Right ventricle myocardium inferior (tissue), 1 donor: ENCODE data around the gene OCA2. TPM values are rescaled to one million over a fixed set of nuclear protein-coding genes. Genes with fewer than 3 reads are reported as not detected.

Source experiments
- ATAC-seq: fragments of 200-7000 bp; cut with Tn5 transposase; one replicate; pipeline ENCODE4 v1.9.1; 2020; ENCODE audit warnings: mild to moderate bottlenecking, moderate library complexity
- DNase-seq: peaks from one replicate; pipeline ENCODE4 v3.0.0; 2021; ENCODE audit errors: missing footprints
- intact Hi-C: fragments of 100-400 bp; cut with DNase I; formaldehyde crosslinking; loops from one replicate; pipeline ENCODE4 v1.11.0; 2022
- total RNA-seq: library from RNA; stranded (reverse); fragmentation: NEBNext Ultra II Directional; extraction: Animal tissue kit (Norgen Biotek cat#: 25700); gene quantifications from one replicate; pipeline ENCODE4 v1.2.1, GENCODE V29; 2021
- donor health status: DM: no; HTN: yes; CAD: no; lungs with severe emphysema.

The OCA2 gene
- total RNA-seq, 1 donor from 2014 or later, result not detected

DNA sequence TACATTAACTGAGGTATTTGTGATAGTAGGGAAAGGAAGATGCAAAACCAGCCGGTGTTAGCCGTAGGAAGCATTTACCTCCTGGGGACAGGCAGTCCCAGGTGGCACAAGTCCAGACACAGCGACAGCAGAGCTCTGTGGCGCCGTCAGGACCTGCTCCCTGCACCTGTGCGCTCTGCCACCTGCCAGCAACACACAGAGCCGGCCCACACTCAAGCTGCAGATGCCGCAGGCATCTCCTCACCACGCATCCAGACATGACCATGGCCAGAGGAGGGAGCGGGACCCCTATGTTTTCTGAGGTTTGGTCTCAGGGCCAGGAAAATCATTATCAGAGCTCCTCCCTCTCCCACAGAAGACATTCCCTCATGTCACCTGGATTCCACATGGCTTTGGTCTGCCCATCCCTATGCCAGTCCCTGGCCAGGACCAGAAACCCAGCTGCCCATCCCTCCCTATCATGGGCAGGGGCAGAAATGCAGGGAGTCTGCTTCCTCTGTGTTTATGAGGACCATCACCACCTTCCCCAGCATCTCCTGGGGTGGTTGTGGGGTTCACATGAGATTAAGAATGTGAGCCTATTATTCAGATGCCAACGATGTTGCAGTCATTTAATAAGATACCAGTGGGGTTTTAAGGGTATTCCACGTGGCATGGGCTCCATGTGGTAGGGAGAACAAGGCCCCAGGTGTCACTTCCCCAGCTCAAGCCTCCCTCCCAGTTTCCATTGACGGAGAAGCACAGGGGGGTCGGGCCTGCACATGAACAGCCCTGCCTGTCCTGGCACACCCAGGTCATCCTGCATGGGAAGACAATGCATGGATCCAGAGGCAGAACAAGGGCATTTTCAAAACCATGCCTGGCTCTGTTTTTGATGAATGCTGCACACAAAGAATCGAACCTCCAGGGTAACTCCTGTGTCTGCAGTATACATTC lies 251.1 kb downstream of the OCA2 start:
- ATAC-seq (no peak), DNase-seq (no peak)
- intact Hi-C loops, result no loop called here

DNA sequence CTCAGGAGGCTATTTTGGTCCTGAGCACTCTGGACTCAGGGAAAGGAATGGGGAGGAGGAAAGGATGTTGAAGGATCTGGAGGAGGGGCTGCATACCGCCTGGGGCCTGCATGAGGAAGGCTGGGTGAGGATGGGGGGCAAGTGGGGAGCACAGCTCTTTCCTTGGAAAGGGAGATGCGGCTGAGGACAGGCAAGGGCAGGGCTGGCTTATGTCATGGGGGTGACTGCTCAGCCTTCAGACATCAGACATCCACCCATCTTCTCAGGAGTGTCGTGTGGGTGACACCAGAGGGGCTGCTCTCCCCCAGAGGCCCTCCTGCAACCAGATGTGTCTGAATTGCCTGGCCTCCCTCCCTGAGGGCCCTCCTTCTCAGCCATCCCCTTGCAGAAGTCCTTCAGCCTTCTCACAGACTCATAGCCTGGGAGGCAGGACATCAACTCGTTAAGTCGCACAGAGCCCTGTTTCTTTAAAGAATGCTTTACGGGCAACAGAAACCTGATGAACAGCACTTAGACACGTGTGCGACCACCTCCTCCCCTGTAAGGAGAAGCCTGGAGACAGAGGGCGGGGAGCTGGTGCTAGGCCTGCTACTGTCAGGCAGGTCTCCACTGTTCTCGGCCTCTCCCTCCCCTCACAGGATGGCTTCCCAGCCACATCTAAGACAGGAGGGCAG lies 252.3 kb downstream of the OCA2 start:
- DNase-seq, result no peak
- intact Hi-C loops, result no loop called here
- no peak for ATAC-seq

DNA sequence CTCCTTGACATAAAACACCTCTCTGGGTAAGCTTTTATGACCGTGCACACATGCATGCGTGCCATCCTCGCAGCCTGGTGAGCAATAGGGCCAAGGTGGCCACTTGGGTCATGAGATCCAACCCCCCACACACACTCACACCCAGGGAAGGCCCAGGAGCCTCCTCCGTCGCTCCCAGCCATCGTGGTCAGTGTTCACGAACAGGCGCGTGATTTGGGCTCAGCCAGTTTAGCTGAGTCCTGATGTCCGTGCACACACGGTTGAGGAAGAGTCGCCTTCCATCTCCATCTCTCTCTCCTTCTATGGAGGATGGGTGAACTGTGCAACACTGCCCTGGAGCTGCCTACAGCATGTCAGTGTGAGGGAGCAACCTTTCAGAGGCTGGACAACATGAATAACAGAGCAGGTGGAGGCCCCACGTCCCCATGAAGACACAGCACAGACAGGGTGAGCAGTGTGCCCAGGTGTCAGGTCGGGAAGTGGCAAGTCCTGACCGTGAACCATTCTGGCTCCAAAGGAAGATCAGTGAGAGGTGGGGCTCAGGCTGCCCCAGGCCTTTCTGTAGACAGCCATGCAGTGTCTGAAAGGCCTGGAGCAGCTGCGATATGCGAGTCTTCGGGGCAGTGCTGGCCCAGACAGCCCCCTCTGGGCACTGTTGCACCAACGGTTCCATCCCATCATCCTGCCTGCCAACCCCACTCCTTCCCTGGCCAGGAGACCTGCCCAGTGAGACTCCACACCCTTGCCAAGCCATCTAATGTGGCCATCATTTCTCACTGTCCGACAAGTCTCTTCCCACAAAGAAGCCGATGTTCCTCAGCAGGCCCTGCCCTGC lies 253.4 kb downstream of the OCA2 start:
- no peak for ATAC-seq
- DNase-seq, result no peak
- intact Hi-C loops, result no loop called here

DNA sequence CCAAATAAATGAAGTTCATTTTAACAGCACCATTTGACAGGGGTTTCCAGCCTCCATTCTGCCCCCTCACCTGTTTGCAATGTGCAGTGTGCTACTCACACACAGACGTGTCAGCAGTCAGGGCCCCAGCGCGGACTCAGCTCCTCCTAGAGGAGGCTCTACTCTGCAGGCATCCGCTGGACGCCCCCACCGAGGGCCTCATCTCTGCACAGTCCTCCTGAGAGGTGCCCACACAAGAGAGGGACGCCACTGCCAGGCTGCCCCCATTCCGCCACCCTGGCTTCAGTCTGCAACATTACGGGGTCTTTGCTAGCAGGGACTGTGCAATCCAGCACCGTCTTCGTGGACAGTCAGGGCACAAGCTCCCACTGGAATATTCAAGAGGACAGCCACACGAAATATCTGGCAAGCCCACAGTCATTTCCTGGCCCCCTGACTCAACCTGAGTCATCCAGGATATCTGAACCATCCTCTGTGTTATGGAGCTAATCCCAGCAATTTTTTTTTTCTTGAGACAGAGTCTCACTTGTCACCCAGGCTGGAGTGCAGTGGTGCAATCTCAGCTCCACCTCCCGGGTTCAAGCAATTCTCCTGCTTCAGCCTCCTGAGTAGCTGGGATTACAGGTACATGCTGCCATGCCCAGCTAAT lies 255.0 kb downstream of the OCA2 start:
- ATAC-seq (no peak), DNase-seq (no peak)
- intact Hi-C loops, result no loop called here

DNA sequence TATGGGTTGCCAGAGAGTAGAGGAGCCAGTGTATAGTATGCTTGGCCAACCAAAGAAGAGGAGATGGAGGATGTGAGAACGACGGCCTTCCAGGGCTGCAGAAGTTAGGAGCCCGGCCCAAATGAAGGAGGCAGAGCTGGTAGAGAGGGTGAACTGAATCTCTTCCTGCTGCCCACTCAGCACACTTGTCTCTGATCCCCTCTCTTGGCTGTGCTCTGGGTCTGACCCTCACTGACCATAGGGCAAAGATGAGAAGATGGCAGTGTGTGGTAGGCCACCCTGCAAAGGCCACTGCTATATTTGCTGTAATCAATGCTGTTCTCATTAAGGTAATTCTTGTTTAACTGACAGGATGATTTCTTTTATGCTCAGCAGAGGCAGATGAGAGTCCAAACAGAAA lies 256.0 kb downstream of the OCA2 start:
- intact Hi-C loops, result no loop called here

DNA sequence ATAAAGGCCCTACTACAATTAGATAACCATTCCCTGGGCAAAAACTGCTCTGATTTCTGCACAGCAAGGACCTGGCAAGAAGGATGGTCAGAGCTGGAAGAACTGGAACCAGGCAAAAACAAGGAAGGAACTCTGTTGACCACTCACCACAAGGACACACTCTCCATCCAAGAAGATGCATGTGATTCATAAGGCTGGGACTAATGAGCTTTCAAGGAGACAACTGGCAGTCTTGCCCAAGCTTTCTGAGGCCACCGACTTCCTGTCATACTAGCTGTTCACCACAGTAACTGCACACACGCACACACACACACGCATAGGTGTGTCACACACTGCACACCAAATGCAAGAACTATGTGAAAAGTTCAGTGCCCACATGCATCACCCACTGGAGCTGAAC lies 256.6 kb downstream of the OCA2 start:
- DNase-seq (no peak), ATAC-seq (no peak)
- intact Hi-C loops, result no loop called here

More for the DNA sequence above, 256.0 kb downstream of the OCA2 start:
- no peak for DNase-seq
- no peak for ATAC-seq

DNA sequence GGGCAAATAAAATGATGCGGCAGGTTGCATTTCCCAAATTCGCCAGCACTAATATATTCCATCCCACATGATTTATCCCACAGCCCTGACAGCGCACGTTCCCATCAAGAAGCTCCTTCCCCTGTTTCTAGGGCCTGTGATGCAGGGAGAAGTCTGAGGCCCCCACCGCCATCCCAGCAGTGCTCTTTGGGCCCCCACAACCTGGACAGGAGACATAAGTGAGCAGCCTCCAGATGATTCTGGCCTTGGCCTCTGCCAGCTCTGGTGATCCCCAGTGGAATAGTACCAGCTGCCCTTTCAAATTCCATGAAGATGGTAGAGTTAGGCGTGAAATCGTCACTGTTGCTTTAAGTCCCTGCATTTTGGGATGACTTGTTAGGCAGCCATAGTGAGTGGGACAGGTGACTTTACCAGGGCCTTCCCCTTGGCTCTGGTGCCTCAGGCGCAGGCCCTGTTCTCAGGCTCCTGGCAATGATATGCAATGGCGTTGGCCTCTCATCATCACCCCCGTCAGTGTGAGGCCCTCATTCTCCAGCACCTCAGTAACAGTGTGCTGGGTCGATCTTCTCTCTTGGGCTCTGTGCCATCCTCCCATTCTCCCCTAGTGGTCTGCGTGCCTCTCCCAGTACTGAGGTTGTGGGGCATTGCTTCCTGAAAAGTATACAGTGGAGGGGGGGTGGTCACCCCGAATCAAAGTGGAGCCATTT lies 263.7 kb downstream of the OCA2 start:
- intact Hi-C loops, result no loop called here
- ATAC-seq (no peak), DNase-seq (no peak)

DNA sequence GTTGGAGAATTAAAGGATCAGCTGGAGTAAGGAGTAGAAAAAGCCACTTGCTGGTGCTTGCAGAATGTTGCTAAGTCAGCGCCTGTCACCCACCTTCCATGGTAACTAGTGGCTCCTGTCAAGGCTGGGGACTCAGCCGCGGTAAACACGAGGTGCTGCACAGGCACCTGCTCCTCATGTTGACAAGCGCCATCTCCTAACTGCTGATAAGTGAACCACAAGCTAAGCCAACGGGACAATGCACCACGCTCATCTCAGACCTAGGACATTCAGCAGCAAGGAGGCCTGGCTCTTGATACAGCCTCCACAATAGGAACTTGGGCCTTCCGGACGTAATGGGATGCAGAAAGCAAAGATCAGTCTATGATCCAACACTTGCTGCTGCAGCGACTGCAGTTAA lies 264.4 kb downstream of the OCA2 start:
- no peak for DNase-seq
- no peak for ATAC-seq
- intact Hi-C loops, result no loop called here

DNA sequence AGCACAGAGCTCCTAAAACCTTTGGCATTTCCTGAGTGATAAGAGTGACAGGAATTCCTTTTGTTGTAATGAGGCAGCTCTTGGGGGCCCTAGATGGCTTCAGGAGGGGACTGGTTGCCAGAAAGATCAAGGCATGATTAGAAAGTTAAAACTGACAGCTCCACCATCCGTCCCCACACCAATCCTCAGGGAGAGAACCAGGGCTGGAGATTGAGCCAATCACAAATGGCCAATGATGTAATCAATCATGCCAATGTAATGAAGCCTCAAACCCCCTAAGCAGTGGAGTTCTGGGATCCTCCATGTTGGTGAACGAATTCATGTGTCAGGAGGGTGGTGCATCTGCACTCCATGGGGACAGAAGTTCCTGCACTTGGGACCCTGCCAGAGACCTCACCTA lies 265.1 kb downstream of the OCA2 start:
- DNase-seq, result no peak
- ATAC-seq, result no peak
- intact Hi-C loops, result no loop called here

DNA sequence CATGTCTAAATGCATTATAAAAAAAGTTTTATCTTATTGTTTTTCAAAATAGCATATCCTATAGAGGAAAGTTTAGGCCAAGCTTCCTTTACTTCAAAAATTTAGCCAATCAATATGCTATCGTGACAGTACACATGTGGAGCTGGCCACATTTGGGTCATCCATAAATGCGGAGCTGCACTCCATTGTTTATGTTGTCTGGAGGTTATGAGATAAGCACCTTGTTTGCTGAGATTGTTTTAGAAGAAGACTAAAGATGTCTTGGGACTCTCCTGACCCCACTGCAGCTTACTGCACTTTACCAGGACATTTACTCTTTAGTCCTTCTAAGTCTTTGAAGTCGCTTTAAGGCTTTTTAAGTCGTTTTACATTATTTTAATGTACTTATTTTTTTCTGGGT lies 265.9 kb downstream of the OCA2 start:
- intact Hi-C loops, result no loop called here
- no peak for DNase-seq
- ATAC-seq, result no peak

DNA sequence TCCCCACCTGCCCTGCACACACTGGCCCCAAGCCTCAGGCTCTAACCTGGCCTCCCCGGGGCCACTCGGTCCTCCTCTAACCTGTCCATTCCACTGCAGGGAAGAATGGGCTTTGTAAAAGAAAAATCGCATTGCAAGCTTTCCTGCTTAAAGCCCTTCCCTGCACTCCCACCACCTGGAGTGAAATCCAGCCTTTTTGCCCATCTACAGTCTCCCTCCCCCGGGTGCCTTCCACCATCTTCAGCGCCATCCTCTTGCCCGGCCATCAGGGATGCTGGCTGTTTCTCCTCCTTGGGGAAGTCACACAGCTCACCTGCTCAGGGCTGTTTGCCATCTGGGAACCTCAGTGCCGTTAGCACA lies 266.9 kb downstream of the OCA2 start:
- ATAC-seq, result no peak
- intact Hi-C loops, result no loop called here
- DNase-seq, result no peak

DNA sequence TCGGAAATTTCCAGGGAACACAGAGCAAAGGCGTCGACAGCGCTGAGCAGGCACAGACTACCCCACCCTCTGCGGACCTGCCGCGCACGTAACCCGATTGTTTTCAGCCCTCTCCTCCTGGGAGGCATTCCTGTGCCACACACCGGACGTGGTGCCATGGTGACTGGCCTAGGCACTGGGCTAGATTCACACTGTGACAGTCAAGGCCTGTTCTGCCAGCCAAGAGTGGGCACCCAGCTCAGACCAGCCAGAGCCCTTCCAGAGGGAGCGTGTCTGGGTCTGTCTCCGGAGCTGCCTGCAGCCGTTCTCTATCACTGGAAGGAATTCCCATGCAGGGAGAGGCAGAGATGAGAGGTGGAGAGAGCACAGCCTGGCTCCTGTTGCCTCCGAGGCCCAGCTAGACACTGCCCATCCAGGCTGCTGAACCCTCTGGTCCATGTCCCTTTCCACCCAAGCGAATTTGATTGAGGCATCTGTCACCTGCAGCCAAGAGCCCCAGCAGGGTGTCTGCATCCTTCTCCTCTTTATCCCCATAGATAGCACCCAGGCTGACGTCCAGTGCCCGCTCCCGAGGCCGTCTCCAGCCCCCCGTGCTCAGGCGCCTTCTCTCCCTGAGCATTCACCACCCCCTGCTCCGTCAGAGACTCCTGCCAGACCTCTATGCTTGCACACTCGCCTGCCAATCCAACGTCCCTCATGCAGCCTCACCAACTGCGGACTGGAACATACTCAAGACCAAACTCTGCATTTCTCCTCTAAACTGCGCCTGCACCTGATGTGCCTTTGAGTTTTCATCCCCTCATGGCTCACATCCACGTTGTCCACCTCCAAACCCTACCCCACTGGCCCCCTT lies 267.5 kb downstream of the OCA2 start:
- ATAC-seq, result no peak
- intact Hi-C loops, result no loop called here
- no peak for DNase-seq

DNA sequence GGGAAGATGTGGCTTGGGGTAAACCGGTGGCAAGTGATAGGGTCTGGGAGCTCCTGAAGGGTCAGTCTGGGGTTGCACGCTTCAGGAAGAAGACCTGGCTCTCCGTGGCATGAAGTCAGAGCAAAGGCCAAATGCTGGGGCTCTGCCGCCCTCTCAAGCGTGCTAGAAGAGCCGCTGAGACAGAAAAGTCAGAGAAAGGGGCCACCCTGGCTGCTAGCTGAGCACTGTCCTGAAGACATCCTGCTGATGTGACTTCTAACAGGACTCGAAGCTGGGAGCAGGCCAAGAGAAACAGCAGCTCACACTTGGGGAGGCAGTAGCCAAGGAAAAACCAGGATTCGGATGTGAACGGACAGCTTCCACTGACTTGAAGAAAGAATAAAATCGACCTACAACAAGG lies 270.4 kb downstream of the OCA2 start:
- no peak for ATAC-seq
- intact Hi-C loops, result no loop called here
- DNase-seq, result no peak

DNA sequence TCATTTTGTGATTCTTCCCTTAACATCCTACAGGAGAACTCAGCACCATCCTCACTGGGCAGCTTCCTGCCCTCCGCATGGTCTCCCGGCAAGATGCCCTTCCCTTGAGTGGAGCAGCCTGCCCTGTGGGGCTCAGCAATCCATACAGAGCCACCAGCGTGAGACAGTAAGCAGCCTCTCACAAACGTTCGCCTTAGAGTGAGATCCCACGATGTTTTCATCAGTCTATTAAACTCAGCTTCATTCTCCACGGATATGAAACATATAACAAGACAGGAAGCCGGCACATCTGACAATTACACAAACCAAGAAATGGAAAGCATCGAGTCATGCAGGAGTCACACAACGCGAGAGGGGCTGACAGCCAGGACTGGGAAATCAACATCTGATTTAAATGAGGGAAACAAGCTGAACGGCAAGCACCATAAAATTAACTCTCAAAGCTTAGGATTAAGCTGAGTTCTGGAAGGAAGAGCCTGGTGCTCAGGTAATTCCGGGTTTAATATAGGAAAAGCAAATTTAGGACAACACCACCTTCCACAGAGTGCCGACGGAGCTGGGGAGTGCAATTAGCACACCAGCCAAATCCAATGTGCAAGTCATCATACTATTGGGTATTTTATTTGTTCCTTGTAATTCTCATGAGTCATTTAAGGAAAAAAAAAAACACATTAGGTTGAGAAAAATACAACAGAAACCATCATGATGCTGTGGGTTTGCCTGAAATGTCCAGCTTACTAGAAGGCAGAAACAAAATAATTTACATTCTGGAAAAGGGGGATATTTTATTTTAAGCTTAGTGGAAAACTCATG lies 272.0 kb downstream of the OCA2 start:
- no peak for ATAC-seq
- no peak for DNase-seq
- intact Hi-C loops, result no loop called here

DNA sequence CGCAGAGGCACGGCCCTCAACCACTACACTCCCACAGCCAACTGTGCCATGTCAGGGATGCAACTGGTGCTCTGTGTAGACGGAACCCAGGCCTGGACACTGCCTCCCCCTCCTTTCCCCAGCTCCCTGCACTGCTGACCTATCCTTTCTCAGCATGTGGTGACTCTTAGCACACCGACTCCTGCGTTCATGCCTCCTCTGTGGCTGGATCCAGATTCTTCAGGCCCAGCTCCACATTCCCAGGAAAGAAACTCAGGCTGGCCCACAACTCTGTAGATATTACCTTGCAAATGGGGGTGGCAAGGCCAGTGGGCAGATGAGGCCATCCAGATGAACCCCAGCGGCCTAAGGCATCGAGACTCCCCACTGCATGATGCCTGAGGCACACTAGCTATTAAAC lies 272.7 kb downstream of the OCA2 start:
- intact Hi-C loops, result no loop called here
- no peak for DNase-seq
- ATAC-seq, result no peak

DNA sequence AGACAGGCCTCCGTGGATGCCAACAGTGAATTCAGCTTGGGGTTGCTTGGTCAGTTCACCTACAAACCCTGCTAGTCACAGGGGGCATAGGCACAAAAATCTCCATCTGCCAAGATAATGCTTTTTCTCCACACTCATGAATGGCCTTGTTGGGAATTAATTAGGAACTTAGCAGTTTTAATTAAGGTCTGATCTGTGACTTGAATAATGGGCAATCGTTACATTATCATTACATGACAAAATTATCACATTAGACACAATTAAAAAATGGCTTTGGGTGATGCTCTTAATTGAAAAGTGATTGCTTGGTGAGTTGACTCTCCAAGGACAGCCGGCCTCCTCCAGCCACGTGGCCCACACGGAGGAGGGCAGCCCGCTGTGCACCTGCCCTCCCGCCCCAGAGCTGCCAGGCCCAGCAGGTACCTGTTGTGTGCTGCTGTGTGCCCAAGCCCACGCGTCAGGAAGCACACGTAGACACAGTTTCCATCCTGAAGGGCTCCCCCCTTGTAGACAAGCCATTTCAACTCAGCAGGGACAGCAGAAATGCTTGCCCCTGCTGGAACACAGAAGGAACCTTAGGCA lies 274.2 kb downstream of the OCA2 start:
- intact Hi-C loops, result no loop called here
- ATAC-seq, result no peak
- no peak for DNase-seq

DNA sequence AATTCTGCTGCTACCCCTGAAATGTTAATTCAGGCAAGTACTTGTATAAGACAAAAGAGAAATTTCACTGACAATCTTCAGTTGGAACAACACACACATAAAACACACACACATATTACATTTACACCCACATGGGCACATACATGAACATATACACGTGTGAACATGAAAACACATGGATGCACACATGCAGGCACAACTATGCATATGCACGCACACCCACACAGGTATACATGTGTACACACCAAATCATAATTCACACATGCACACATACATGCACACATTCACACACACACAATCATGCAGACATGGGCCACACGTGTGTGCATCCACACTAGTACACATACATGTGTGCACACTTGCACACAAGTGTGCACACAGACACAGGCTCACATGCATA lies 277.8 kb downstream of the OCA2 start:
- ATAC-seq, result no peak
- intact Hi-C loops, result no loop called here
- no peak for DNase-seq
